K562 (cell line): Measurements from ENCODE around the gene TXNRD2. TPM values are rescaled to one million over a fixed set of nuclear protein-coding genes. Genes with fewer than 3 reads are reported as not detected.

ENCODE experiments used
- CBX3 ChIP-seq, 2 experiments: IDR thresholded peaks; 1 replicate in 1 of 2; 2 replicates in 1 of 2; pipeline ENCODE4 v1.6.1; 2012; ENCODE audit warnings: inconsistent platforms in 2 of 2, low read length in 2 of 2, borderline replicate concordance in 1 of 2, control low read depth in 1 of 2
- CBX8 ChIP-seq: fragments of 200-600 bp; sonication (generic); IDR thresholded peaks from 2 replicates; pipeline ENCODE4 v1.6.1; 2012; ENCODE audit warnings: borderline replicate concordance, mixed run types, low read depth, mild to moderate bottlenecking, moderate library complexity, mixed read lengths, low read length, control low read depth, inconsistent platforms; ENCODE audit not compliant: poor library complexity, severe bottlenecking; ENCODE audit errors: extremely low read depth
- DPF2 ChIP-seq: fragments of 450-650 bp; IDR thresholded peaks from 2 replicates; pipeline ENCODE4 v1.6.1; 2016
- ELF2 ChIP-seq: fragments of 250-450 bp; sonication (Bioruptor Pico); IDR thresholded peaks from 2 replicates; pipeline ENCODE4 v1.5.0; 2021; ENCODE audit warnings: mild to moderate bottlenecking
- FOSL1 ChIP-seq: fragments of 200-800 bp; sonication (Bioruptor generic); conservative IDR thresholded peaks from 2 replicates; pipeline ENCODE4 v1.6.1; 2016; ENCODE audit warnings: missing genetic modification characterization, missing compliant biosample characterization
- HCFC1 ChIP-seq: IDR thresholded peaks from 2 replicates; pipeline ENCODE4 v1.6.1; 2012; ENCODE audit warnings: low read depth, low read length, improper control_type of control experiment
- KLF16 ChIP-seq: IDR thresholded peaks from 2 replicates; pipeline ENCODE4 v1.6.1; 2016; ENCODE audit warnings: antibody characterized with exemption
- NBN ChIP-seq: fragments of 450-650 bp; IDR thresholded peaks from 2 replicates; pipeline ENCODE4 v1.6.1; 2016; ENCODE audit warnings: low read depth, mild to moderate bottlenecking
- NCOA6 ChIP-seq: fragments of 450-650 bp; IDR thresholded peaks from 2 replicates; pipeline ENCODE4 v1.6.1; 2017; ENCODE audit warnings: mild to moderate bottlenecking
- NR1H2 ChIP-seq: sonication (generic); formaldehyde crosslinking; IDR thresholded peaks from 2 replicates; pipeline ENCODE4 v1.4.0; 2020; ENCODE audit warnings: mild to moderate bottlenecking, missing genetic modification reagents
- PHF8 ChIP-seq: fragments of 200-600 bp; sonication (generic); IDR thresholded peaks from 2 replicates; pipeline ENCODE4 v1.6.1; 2012; ENCODE audit warnings: mixed run types, mild to moderate bottlenecking, inconsistent platforms, low read length, moderate library complexity, borderline replicate concordance
- RB1 ChIP-seq: fragments of 450-650 bp; IDR thresholded peaks from 2 replicates; pipeline ENCODE4 v1.6.1; 2017; ENCODE audit warnings: low read depth, mild to moderate bottlenecking
- RNF2 ChIP-seq: sonication (generic); IDR thresholded peaks from 2 replicates; pipeline ENCODE4 v1.6.1; 2016
- XRCC3 ChIP-seq: fragments of 450-650 bp; IDR thresholded peaks from 2 replicates; pipeline ENCODE4 v1.6.1; 2017; ENCODE audit warnings: mild to moderate bottlenecking, moderate library complexity
- ZBTB2 ChIP-seq: fragments of 450-650 bp; IDR thresholded peaks from 2 replicates; pipeline ENCODE4 v1.6.1; 2016; ENCODE audit warnings: antibody characterized with exemption
- ZEB2 ChIP-seq: fragments of 450-650 bp; IDR thresholded peaks from 2 replicates; pipeline ENCODE4 v1.6.1; 2016
- ZNF232 ChIP-seq: sonication (generic); formaldehyde crosslinking; IDR thresholded peaks from 2 replicates; pipeline ENCODE4 v1.8.0; 2022; ENCODE audit warnings: mild to moderate bottlenecking, missing genetic modification reagents
- ZNF584 ChIP-seq: fragments of 200-800 bp; sonication (Bioruptor generic); IDR thresholded peaks from 2 replicates; pipeline ENCODE4 v1.6.1; 2016; ENCODE audit warnings: low read depth, mild to moderate bottlenecking, missing genetic modification characterization, missing compliant biosample characterization
- polyA plus RNA-seq, 8 experiments: library from polyadenylated mRNA; depleted of rRNA in 4 of 8; stranded (reverse) in 5 of 8; unstranded in 3 of 8; fragments of >200 nt; fragmentation: Nextera tagmentation in 2 of 8; fragmentation: Illumina TruSeq in 1 of 8; extraction: Ambion mirVana in 2 of 8; extraction: Trizol in 1 of 8; gene quantifications; 2 replicates each; pipeline versions ENCODE4 v1.2.1 to v1.2.3, GENCODE V29; 2011 to 2014; ENCODE audit warnings: inconsistent platforms in 1 of 8, missing spikeins in 1 of 8
- total RNA-seq, 7 experiments: library from RNA; depleted of rRNA in 6 of 7; stranded (reverse); fragments of >200 nt in 6 of 7; fragmentation: Illumina TruSeq in 2 of 7; extraction: Trizol in 2 of 7; gene quantifications; 2 replicates each; pipeline versions ENCODE4 v1.2.1 to v1.2.3, GENCODE V29; 2011 to 2021; ENCODE audit warnings: low replicate concordance in 1 of 7
- TF ChIP-seq, protein P1 (sequence below): fragments of 250-450 bp; sonication (Bioruptor Pico); IDR thresholded peaks from 2 replicates; pipeline ENCODE4 v1.5.0; 2020; ENCODE audit warnings: mild to moderate bottlenecking
- TF ChIP-seq, protein P2 (sequence below): fragments of 250-450 bp; sonication (Bioruptor Pico); IDR thresholded peaks from 2 replicates; pipeline ENCODE4 v1.4.0; 2020

Gene TXNRD2
- total and polyA plus RNA-seq, 9 of the 15 experiments (the other 6 are each of a cell fraction or from before 2014, with no cell fraction given): 3.3 to 80.2 (median 49.4) TPM

DNA sequence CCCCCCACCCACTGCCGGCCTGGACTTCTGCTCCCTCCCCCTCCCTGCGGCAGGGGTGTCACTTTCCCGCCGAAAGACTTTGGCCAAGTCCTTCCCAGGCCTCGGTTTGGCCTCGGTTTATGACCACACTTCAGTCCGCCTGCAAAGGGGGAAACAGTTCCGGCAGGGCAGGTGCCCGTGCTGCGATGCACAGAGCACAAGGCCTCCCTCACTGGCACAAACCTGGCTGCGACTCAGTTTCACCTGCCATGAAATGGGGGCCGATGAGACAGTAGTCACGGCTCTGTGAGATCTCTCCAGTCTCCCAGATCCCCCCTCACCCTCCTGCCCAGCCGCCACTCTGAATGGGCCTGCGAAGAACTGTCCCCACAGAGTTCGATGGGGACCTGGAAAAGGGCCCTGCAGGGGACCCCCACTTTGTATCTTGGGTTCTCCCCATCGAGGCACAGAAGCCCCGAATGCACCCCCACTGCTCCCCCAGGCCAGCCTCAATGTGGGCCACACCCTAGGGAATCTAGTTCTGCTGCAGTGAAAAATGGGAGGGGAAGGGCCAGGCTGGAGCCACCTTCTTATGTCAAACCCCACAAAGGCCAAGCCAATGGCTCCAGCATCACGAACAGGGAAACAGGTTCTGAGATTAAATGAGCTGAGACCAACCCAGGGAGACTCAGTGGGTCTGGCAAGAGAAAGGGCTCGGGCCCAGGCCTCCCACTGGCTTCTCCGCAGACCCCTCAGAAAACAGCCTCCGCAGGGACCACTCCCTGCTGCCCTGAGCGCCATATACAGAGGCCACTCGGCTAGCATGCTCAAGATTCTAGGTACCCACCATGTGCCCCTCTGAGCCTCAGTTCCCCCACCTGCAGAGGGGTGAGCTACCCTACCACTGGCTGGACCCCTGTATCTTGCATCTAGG, 46.0 kb upstream of the TXNRD2 start (continued):
- 0 out of 2 replicates have a peak, but pooled peaks have one; percentile 46 for TF ChIP-seq ZBTB2
- TF ChIP-seq ZNF232 (CRISPR knock-in tag): no peak
- TF ChIP-seq DPF2: no peak
- TF ChIP-seq FOSL1 (tag): no peak
- no peak; the same call in 1 of the 2 replicates for TF ChIP-seq PHF8
- TF ChIP-seq NBN: no peak
- peak; percentile 6; the same call in 1 of the 2 replicates for TF ChIP-seq RB1
- TF ChIP-seq KLF16: no peak
- TF ChIP-seq XRCC3: no peak
- no peak for TF ChIP-seq CBX3 (IDR thresholded peaks at IDR 0.05; ENCODE audit: borderline replicate concordance in 1 of 2, low read length in 2 of 2)
- TF ChIP-seq RNF2: no peak
- TF ChIP-seq ZEB2: no peak
- TF ChIP-seq NCOA6: no peak
- TF ChIP-seq, protein P1, sequence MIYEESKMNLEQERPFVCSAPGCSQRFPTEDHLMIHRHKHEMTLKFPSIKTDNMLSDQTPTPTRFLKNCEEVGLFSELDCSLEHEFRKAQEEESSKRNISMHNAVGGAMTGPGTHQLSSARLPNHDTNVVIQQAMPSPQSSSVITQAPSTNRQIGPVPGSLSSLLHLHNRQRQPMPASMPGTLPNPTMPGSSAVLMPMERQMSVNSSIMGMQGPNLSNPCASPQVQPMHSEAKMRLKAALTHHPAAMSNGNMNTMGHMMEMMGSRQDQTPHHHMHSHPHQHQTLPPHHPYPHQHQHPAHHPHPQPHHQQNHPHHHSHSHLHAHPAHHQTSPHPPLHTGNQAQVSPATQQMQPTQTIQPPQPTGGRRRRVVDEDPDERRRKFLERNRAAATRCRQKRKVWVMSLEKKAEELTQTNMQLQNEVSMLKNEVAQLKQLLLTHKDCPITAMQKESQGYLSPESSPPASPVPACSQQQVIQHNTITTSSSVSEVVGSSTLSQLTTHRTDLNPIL (CRISPR knock-in tag): no peak
- TF ChIP-seq ELF2 (CRISPR knock-in tag): no peak
- no peak for TF ChIP-seq CBX8
- no peak for TF ChIP-seq ZNF584 (CRISPR knock-in tag)
- no peak for TF ChIP-seq NR1H2 (CRISPR knock-in tag)
- TF ChIP-seq, protein P2, sequence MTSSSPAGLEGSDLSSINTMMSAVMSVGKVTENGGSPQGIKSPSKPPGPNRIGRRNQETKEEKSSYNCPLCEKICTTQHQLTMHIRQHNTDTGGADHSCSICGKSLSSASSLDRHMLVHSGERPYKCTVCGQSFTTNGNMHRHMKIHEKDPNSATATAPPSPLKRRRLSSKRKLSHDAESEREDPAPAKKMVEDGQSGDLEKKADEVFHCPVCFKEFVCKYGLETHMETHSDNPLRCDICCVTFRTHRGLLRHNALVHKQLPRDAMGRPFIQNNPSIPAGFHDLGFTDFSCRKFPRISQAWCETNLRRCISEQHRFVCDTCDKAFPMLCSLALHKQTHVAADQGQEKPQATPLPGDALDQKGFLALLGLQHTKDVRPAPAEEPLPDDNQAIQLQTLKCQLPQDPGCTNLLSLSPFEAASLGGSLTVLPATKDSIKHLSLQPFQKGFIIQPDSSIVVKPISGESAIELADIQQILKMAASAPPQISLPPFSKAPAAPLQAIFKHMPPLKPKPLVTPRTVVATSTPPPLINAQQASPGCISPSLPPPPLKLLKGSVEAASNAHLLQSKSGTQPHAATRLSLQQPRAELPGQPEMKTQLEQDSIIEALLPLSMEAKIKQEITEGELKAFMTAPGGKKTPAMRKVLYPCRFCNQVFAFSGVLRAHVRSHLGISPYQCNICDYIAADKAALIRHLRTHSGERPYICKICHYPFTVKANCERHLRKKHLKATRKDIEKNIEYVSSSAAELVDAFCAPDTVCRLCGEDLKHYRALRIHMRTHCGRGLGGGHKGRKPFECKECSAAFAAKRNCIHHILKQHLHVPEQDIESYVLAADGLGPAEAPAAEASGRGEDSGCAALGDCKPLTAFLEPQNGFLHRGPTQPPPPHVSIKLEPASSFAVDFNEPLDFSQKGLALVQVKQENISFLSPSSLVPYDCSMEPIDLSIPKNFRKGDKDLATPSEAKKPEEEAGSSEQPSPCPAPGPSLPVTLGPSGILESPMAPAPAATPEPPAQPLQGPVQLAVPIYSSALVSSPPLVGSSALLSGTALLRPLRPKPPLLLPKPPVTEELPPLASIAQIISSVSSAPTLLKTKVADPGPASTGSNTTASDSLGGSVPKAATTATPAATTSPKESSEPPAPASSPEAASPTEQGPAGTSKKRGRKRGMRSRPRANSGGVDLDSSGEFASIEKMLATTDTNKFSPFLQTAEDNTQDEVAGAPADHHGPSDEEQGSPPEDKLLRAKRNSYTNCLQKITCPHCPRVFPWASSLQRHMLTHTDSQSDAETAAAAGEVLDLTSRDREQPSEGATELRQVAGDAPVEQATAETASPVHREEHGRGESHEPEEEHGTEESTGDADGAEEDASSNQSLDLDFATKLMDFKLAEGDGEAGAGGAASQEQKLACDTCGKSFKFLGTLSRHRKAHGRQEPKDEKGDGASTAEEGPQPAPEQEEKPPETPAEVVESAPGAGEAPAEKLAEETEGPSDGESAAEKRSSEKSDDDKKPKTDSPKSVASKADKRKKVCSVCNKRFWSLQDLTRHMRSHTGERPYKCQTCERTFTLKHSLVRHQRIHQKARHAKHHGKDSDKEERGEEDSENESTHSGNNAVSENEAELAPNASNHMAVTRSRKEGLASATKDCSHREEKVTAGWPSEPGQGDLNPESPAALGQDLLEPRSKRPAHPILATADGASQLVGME (CRISPR knock-in tag): peak; percentile 65; the same call in 1 of the 2 replicates
- TF ChIP-seq HCFC1: no peak
